HUES6 (cell line): Measurements from ENCODE around the gene UBE2V1.

Source experiments
- H3K27ac ChIP-seq: 2 replicates; pipeline ENCODE4 v1.7.0; 2013; ENCODE audit warnings: low read depth, mild to moderate bottlenecking, low read length, inconsistent platforms
- H3K27me3 ChIP-seq: 2 replicates; pipeline ENCODE4 v1.6.1; 2013; ENCODE audit warnings: low read length; ENCODE audit not compliant: control insufficient read depth, insufficient read depth
- H3K36me3 ChIP-seq: 2 replicates; pipeline ENCODE4 v1.6.1; 2013; ENCODE audit warnings: low read length; ENCODE audit not compliant: control insufficient read depth, insufficient read depth
- H3K4me1 ChIP-seq: 2 replicates; pipeline ENCODE4 v1.6.1; 2013; ENCODE audit warnings: low read length; ENCODE audit not compliant: control insufficient read depth, insufficient read depth
- H3K4me3 ChIP-seq: 2 replicates; pipeline ENCODE4 v1.5.1; 2013; ENCODE audit warnings: low read depth, low read length
- H3K9ac ChIP-seq: one replicate; pipeline ENCODE4 v1.6.1; 2013; ENCODE audit warnings: mild to moderate bottlenecking, low read length
- H3K9me3 ChIP-seq: 2 replicates; pipeline ENCODE4 v1.6.1; 2013; ENCODE audit warnings: low read depth, low read length; ENCODE audit not compliant: control insufficient read depth, insufficient read depth

The UBE2V1 gene

GRCh38 chr20:50057714-50058053 lies 55.3 kb downstream of the UBE2V1 start:
- Histone ChIP-seq H3K27me3 (no peaks in the 10 kb centered on the region), H3K4me3 (no peak overlapping the region), H3K9ac (no peak overlapping the region), H3K36me3 (no peaks in the 10 kb centered on the region), H3K27ac (no peak overlapping the region), H3K9me3 (no peaks in the 10 kb centered on the region), H3K4me1 (peaks cover 12% of the 10 kb centered on the region; the same call in 1 of the 2 replicates)

DNA sequence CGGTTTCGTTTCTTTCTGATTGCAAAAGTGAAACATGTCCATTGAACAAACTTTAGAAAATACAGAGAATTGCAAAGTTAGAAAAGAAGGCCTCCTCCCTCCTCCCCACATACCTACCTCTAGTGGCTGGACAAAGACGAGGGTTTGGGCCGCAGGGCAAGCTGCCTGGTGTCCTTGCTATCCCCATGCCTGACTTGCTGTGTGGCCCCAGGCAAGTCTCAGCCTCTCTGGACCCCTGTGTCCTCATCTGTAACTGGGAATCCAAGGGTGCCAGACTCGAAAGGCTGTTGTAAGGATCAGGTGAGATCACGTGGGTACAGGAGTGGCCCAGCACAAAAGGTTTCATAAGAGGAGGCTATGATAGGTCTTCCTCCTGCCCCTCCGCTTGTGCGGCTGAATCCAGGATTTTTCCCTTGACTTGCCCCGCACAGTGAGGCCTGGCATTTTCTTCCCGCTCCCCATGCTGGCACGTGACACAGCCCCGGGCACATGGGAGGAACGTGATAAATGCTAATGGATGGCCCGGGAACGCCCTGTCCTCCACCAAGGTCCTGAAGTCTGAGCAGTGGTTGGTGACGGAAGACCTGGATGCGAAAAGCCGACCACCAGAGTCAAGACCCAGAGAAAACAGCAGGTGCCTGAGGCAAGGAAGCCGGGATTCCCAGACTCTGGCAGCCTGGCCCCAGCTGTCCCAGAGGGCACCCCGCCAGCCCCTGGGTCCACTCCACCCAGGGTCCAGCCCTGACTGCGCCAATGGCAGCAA lies 55.8 kb downstream of the UBE2V1 start:
- no peaks in the 10 kb centered on the region for H3K27me3 ChIP-seq
- H3K36me3 ChIP-seq, result no peaks in the 10 kb centered on the region
- no peak overlapping the region for H3K4me3 ChIP-seq
- H3K4me1 ChIP-seq, result peaks cover 12% of the 10 kb centered on the region; the same call in 1 of the 2 replicates
- H3K9me3 ChIP-seq, result no peaks in the 10 kb centered on the region
- H3K9ac ChIP-seq, result no peak overlapping the region
- no peak overlapping the region for H3K27ac ChIP-seq

- H3K4me3 ChIP-seq, result no peak overlapping the region
- peaks cover 12% of the 10 kb centered on the region; the same call in 1 of the 2 replicates for H3K4me1 ChIP-seq
These were observed 56.5 kb downstream of the UBE2V1 start for GRCh38 chr20:50056408-50056926.

DNA sequence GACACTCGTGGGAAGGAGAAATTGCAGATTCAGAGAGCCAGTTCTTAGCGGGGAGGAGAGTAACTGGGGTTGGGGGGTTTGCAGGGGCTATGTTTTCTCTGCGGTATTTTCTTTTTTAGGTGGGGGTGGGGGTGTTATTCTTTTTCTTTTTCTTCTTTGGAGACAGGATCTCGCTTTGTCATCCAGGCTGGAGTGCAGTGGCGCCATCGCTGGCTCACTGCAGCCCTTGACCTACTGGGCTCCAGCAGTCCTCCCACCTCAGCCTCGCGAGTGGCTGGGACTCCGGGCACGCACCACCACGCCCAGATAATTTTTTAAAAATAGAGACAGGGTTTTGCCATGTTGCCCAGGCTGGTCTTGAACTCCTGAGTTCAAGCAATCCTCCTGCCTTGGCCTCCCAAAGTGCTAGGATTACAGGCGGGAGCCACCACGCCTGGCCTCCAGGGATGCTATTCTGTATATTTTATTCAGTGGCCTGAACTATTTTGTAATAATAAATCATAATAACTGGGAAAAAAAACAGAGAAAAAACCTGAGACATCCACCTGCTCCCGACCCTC lies 57.3 kb downstream of the UBE2V1 start:
- Histone ChIP-seq H3K27me3 (no peaks in the 10 kb centered on the region), H3K36me3 (no peaks in the 10 kb centered on the region), H3K9me3 (no peaks in the 10 kb centered on the region), H3K27ac (no peak overlapping the region), H3K4me3 (no peak overlapping the region), H3K4me1 (peaks cover 12% of the 10 kb centered on the region; the same call in 1 of the 2 replicates), H3K9ac (peak overlapping the region; percentile 37)

More at GRCh38 chr20:50056408-50056926, 56.5 kb downstream of the UBE2V1 start:
- Histone ChIP-seq H3K36me3 (no peaks in the 10 kb centered on the region), H3K27me3 (no peaks in the 10 kb centered on the region), H3K9ac (no peak overlapping the region), H3K9me3 (no peaks in the 10 kb centered on the region), H3K27ac (no peak overlapping the region)

DNA sequence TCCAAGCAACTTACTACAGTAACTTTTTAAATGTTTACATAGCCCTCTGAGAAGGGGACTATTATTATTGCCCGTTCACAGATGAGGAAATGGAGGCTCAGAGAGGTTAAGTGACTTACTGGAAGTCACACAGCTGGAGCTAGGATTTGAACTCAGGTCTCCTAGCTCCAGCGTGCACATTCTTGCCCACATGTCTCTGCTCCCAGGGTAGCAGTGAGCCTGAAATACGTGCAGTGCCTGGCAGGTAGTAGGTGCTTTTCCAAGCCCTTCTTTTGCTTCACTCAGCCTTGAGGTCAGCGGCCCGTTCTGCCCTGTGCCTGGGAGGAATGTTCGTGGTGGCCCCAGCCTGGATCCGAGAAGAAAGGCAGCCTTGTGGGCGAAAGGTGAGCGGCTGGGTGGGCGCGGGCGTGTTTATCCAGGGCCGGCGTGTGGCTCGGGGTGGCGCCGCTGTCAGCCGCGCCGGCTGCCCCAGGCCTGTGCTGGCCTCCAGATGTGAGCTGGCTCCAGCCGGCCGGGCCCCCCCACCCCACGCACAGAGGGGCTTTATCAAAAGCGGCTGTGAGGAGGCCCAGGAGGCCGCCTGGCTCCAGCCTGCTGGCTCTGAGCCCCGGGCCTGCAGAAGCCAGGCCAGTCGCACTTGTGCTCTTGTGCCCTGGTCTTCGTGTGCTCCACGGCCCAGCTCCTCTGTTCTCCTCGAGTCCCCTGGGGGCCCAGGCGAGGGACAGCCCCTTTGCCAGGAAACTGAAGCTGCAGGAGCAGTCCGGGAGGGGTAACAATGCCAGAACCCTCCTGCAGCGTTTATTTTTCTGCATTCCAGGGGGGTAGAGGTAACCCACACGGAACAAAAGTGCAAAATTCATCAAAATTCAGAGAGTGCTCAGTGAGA lies 58.1 kb downstream of the UBE2V1 start:
- no peaks in the 10 kb centered on the region for H3K36me3 ChIP-seq
- peak overlapping the region; percentile 37 for H3K9ac ChIP-seq
- H3K27ac ChIP-seq, result no peak overlapping the region
- no peaks in the 10 kb centered on the region for H3K27me3 ChIP-seq
- H3K9me3 ChIP-seq, result no peaks in the 10 kb centered on the region
- H3K4me3 ChIP-seq, result no peak overlapping the region
- H3K4me1 ChIP-seq, result peaks cover 12% of the 10 kb centered on the region; the same call in 1 of the 2 replicates

DNA sequence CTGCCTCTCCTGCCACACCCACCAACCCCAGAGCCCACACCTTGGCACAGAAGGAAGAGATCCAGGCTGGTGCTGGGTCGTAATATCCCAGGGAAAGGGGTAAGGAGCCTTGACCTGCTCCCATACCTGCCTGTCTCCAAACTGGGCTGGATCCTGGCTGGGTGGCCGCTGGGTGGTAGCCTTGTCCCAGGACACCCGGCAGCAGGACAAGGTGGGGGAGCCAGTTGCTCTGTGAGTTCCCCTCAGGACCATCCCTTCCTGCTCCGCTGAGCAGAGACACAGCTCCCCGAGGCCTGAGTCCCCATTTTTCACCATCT lies 58.8 kb downstream of the UBE2V1 start:
- Histone ChIP-seq H3K4me1 (peaks cover 12% of the 10 kb centered on the region; the same call in 1 of the 2 replicates), H3K27ac (no peak overlapping the region), H3K9me3 (no peaks in the 10 kb centered on the region), H3K27me3 (no peaks in the 10 kb centered on the region), H3K9ac (no peak overlapping the region), H3K36me3 (no peaks in the 10 kb centered on the region), H3K4me3 (no peak overlapping the region)

DNA sequence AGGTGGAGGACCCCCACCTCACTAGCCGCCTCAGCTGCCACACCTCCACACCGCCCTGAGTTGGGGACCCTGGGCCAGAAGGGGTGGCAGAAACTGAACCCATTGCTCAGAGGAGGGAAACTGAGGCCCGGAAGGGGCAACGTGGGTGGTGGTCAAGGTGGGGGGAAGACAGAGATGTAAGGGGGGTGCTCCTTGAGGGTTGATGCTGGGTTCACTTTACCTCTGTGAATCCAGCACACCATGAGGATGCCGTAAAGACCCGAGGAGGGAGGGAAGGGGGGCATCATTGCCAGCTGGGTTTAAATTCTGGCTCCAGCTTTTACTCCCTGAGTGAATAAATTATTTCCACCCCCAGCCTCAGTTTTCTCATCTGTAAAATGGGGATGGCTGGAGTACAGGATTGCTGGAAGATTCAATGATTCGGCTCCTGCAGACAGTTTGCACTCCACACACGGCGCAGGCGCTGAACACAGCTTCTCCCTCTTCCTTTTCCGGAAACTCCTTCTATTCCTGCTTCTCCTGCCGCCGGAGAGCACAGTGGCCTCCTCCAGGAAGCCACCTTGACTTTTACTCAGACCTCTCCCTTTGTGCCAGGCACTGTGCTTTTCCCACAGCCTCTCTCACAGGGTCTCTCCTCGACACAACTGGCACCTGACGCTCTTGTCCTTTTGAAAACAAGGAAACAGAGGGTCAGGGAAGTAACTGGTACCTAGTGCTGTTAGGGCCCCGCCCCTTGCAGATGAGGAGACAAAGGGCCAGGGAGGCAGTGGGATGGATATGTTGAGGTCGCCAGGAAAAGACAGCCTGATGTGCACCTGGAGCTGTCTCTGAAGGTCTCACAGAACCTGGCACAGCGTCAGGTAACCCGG lies 59.4 kb downstream of the UBE2V1 start:
- Histone ChIP-seq H3K27me3 (no peaks in the 10 kb centered on the region), H3K9me3 (no peaks in the 10 kb centered on the region), H3K4me1 (peaks cover 12% of the 10 kb centered on the region; the same call in 1 of the 2 replicates), H3K36me3 (no peaks in the 10 kb centered on the region), H3K27ac (no peak overlapping the region), H3K4me3 (no peak overlapping the region), H3K9ac (no peak overlapping the region)

DNA sequence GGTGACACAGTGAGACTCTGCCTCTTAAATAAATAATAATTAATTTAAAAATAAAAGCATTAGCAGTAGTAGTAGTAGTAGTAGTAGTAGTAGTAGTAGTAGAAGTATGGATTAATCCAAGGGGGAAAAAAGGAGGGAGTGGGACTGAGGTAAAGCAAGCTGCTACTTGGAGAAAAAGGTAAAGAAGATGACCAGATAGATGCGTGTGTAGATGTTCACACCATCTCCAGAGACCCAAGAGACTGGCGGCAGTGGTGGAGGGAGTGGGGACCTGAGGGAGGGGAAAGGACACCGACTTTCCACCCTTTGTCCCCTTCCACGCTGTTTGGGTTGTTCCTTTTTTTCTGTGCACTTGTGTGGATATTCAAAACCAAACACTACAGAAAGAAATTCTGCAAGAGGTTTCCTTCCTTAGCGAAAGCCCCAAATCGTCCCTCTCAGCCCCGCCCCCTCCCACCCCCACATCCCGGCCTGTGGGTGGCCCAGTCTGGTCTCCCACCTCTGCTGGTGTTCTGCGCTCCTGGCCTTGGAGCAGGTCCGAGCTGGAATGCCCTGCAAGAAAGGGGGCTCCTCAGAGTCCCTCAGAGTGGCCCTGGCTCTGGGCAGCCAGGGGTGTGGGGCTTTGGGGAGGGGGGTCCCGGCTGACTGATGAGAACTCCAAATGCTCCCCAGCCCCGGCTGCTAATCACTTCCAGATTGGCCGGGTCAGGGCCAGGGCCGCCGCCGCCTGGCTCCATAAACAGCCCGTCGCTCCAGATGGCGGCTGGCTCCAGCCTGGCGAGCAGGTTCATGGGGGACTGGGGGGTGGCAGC lies 60.2 kb downstream of the UBE2V1 start:
- peaks cover 12% of the 10 kb centered on the region; the same call in 1 of the 2 replicates for H3K4me1 ChIP-seq
- H3K36me3 ChIP-seq, result no peaks in the 10 kb centered on the region
- H3K9ac ChIP-seq, result no peak overlapping the region
- no peaks in the 10 kb centered on the region for H3K9me3 ChIP-seq
- H3K4me3 ChIP-seq, result no peak overlapping the region
- no peaks in the 10 kb centered on the region for H3K27me3 ChIP-seq
- no peak overlapping the region for H3K27ac ChIP-seq

GRCh38 chr20:50050660-50051308 lies 62.2 kb downstream of the UBE2V1 start:
- Histone ChIP-seq H3K4me1 (peaks cover 17% of the 10 kb centered on the region; the same call in 1 of the 2 replicates), H3K27ac (no peak overlapping the region), H3K9me3 (no peaks in the 10 kb centered on the region), H3K36me3 (no peaks in the 10 kb centered on the region), H3K9ac (no peak overlapping the region), H3K27me3 (no peaks in the 10 kb centered on the region), H3K4me3 (no peak overlapping the region)
